ENCODE results near the gene RPRD1B.
"Not testable (repeated sequence)": the region's sequence is repeated elsewhere in the genome, so short reads cannot be mapped to it uniquely, and the experiment has no call there.

The RPRD1B gene

DNA sequence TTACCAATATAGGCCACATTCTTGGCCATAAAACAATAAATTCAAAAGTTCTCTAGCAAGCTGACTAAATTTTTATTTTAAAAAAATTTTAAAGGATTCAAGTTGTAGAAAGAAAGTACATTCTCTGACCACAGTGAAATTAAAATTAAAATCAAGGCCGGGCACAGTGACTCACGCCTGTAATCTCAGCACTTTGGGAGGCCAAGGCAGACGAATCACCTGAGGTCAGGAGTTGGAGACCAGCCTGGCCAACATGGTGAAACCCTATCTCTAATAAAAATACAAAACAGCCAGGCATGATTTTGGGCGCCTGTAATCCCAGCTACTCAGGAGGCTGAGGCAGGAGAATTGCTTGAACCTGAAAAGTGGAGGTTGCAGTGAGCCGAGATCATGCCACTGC is 68.7 kb downstream of the RPRD1B start:
- DNase-seq (ENCODE audit: low read depth in 1 of 2, low spot score in 1 of 2): not testable (repeated sequence)

GRCh38 chr20:38104285-38104684 is 70.7 kb downstream of the RPRD1B start:
- DNase-seq (ENCODE audit: low read depth in 1 of 2, low spot score in 1 of 2): no peak

- DNase-seq (ENCODE audit: low read depth in 1 of 2, low spot score in 1 of 2): no peak
These were observed 72.9 kb downstream of the RPRD1B start for GRCh38 chr20:38106461-38106860.

GRCh38 chr20:38107386-38107785 is 73.8 kb downstream of the RPRD1B start:
- not testable (repeated sequence) for DNase-seq (ENCODE audit: low read depth in 1 of 2, low spot score in 1 of 2)

DNA sequence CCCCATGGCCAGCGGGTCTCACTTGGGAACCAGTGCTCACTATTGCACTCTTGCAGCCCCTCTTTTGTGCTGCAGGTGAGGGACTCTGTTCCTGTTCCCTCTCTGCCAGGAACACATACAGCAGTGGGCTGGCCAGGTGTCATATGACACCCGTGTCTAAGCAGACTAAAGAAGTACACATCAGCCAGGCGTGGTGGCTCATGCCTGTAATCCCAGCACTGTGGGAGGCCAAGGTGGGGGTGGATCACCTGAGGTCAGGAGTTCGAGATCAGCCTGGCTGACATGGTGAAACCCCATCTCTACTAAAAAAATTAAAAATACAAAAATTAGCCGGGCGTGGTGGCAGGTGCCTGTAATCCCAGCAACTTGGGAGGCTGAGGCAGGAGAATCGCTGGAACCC is 74.4 kb downstream of the RPRD1B start:
- not testable (repeated sequence) for DNase-seq (ENCODE audit: low read depth in 1 of 2, low spot score in 1 of 2)

DNA sequence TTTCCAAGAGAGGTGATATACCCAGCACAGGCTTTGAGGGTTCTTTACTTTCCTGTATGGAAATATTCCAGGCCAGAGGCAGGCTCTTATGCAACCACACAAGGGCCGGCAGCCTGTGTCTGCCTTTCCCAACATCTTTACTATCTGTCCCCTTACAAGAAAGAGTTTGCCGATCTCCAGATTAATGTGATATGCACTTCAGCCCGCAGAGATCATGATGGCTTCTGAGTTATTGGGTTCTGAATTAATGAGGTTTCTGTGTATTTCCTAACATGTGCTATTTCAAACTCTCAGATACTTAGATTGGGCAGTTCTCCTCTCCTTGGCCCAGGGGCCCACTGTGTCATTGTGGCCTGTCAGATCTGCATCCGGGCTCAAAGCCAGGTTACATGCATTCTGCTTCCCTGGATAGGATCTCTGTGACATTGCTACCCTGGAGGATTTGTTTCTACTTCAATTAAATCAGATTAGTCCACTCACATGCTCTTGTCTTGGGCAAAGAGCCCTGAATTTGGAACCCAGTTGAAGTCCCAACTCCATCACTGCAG is 75.0 kb downstream of the RPRD1B start:
- DNase-seq (ENCODE audit: low read depth in 1 of 2, low spot score in 1 of 2): no peak

DNA sequence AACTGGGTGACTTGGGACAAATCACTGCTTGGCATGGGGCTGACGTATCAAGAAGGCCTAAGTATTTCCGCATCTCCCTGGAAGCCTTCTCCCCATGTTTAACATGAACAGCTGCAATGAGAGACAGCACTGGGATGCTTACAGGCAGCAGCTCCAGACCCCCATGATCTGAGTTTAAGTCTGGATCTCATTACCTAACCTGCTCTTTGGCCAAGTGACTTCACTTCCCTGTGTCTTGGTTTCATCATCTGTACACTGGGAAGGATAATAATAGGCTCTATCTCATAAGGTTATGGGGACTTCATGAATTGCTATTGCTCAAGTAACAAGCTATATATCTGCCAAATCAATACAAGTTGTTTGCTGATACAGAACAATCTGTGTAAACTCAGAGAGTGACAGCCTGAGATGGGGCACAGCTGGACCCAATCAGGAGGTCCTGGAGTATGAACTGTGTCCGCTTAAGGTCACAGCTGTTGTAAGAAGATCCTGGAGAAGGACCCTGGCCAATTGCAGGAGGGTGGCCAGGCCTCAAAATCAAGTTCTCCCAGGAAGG is 75.5 kb downstream of the RPRD1B start:
- DNase-seq (ENCODE audit: low read depth in 1 of 2, low spot score in 1 of 2): no peak

DNA sequence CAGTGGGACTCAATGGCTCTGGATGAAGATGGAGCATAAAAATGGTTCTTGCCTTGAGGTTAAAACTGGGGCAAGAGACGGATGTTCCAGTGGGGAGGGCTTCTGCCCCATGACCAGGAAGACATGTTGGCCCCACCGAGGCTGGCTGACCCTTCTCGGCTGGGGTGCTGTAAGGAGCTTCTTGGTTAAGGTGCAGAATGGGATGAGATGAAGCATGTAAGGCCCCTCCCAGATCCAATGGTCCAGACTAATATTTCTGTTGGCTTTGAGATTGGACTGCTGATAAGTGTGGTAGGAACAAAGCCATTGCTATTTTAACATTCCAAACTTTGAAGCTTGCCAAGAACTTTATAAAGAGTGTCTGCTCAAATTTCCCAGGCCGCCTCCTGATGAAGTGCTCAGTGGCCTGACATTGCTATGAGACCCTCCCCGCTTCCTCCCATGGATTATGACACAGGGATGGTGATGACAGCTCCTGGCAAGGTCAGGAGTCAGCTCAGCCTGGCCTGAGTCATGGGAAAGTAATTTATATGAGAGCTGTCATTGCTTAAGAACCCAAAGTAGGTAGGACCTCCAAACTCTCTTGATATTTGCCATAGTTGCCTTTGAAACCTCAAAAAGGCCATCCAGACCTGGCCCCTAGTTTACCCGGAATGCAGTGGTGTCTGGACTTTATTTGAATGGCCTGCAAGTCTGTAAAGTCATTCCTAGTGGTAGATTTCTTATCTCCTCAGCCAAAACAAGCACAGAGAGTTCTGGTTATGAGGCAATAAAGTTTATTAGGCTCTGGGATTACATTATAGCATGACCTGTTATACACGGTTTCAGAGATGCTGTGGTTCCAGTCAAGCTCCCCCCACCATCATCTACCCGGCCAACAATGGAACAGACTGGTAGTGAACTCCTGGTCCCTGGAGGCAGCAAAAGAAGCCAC is 76.3 kb downstream of the RPRD1B start:
- no peak for DNase-seq (ENCODE audit: low read depth in 1 of 2, low spot score in 1 of 2)

DNA sequence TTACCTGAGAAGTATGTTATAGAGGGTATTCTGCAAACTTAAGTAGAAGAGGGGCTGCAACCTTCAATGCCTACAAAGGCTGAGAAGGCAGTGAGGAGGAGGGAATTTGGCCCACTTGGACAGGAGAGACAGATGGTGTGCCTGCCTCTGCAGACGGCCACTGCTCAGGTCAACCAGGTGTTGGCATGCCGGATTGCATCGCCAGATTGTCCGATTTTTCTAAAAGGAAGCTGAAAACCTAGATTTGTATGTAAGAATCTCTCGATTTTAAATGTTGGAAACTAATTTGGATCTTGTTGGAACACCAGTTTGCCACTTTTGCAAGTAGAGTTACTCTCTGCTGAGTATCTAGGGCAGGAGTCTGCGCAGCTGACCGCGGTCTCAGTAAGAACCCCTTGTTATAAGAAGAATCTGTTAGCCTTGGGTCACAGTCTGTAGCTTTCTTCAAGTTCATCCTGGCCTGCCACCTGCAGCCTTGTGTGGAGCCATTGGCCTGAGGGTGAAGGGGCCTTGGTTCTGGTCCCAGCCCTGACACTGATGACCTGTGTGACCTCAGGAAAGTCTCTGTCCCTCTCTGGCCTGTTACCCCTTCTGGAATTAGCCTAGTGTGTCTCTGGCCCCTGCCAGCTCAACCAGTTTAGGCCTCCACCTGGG is 77.1 kb downstream of the RPRD1B start:
- no peak for DNase-seq (ENCODE audit: low read depth in 1 of 2, low spot score in 1 of 2)

DNA sequence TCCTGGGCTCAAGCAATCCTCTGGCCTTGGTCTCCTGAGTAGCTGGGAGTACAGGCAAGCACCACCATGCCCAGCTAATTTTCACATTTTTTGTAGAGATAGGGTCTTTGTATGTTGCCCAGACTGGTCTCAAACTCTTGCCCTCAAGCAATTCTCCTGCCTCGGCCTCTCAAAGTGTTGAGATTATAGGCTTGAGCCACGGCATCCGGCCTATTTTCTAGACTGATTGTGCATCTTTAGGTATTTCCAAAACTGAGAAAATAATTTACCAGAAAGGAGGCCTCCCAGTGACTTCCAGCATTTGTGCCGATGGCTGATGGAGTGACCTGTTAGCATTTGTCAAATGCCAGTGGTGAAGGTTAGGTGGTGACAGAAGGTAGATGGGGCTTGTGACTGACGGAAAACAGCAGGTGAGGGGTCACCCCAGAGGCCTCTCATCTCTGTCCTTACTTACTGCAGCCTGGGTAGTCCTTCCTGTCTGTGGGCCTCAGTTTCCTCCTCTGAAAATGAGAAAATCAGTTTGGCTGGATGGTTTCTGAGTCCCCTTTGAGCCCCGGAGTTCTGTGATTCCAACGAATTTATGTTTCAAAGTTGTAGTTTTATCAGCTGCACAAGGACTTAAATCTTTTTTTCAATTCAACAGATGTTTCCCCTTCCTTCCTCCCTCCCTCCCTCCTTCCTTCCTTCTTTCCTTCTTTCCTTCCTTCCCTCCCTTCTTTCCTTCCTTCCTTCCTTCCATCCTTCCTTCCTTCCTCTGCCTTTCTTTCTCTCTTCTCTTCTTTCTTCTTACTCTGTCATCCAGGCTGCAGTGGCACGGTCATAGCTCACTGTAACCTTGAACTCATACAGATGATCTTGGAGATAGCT is 78.1 kb downstream of the RPRD1B start:
- no peak for DNase-seq (ENCODE audit: low read depth in 1 of 2, low spot score in 1 of 2)

- no peak for DNase-seq (ENCODE audit: low read depth in 1 of 2, low spot score in 1 of 2)
These were observed 78.8 kb downstream of the RPRD1B start for GRCh38 chr20:38112261-38112929.

DNA sequence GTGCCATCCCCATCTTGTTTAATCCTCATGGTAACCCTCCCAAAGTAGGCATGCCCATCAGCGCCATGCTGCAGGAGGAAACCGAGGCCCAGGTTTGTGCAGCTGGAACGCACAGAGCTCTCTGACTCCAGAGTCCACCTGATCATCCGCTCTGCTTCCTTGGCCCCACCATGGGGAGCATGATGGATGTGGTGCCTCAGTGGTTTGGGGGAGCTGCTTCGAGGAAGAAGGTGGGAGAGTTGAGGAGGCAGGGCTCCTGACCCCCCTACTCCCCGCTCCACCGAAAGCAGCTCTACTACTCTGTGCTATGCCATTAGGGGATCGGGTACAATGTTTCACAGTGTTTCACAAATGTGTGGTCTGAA is 79.4 kb downstream of the RPRD1B start:
- no peak for DNase-seq (ENCODE audit: low read depth in 1 of 2, low spot score in 1 of 2)

GRCh38 chr20:38113401-38114325 is 80.1 kb downstream of the RPRD1B start:
- no peak for DNase-seq (ENCODE audit: low read depth in 1 of 2, low spot score in 1 of 2)

DNA sequence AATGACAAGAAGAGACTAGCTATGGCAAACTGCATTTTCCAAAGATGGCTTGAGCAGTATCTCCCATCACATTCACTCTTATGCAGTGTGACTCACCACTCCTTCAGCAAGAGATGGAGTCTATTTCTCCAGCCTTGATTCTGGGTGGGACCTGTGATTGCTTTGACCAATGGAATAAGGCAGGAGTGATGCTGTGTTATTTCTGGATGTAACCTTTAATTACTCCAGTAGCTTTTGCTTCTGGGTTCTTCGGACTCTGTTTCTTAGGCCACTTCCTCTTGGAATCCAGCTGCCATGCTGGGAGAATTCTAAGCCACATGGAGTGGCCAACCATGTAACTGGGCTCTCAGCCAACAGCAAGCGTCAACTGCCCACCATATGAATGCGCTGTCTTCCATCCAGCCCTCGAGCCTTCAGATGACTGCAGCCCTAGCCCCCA is 80.8 kb downstream of the RPRD1B start:
- no peak for DNase-seq (ENCODE audit: low read depth in 1 of 2, low spot score in 1 of 2)

DNA sequence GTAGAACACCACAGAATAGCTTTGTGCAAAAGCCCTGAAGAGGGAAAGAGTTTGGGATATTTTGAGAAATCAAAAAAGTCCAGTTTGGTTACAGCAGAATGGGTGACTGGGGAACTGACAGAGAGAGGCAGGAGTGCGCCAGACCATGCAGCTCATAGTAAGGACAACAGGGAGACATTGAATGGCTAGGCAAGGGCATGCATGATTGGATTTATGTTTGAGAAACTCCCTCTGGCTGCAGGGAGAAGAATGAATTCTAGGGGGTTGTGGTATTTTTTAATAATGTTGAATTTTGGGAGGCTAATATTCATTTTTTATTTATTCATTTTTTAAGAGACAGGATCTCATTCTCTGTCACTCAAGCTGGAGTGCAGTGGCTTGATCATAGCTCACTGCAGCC is 81.7 kb downstream of the RPRD1B start:
- no peak for DNase-seq (ENCODE audit: low read depth in 1 of 2, low spot score in 1 of 2)

DNA sequence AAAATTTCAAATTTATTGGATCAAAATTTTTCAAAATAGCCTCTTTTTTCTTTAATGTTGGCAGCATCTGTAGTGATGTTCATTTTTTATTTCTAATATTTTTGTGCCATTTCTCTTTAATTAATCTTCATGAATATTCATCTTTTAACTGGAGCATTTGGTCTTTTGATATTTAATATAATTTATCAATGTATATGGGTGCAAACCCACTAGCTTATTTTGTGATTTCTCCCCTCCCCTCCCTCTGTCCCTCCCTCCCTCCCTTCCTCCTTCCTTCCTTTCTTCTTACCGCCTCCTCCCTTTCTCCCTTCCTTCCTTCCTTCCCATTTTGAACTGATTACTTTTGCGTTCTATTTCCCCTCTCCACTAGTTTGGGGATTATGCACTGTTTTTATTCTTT is 82.3 kb downstream of the RPRD1B start:
- no peak for DNase-seq (ENCODE audit: low read depth in 1 of 2, low spot score in 1 of 2)

GRCh38 chr20:38116409-38117165 is 83.0 kb downstream of the RPRD1B start:
- DNase-seq (ENCODE audit: low read depth in 1 of 2, low spot score in 1 of 2): no peak

DNA sequence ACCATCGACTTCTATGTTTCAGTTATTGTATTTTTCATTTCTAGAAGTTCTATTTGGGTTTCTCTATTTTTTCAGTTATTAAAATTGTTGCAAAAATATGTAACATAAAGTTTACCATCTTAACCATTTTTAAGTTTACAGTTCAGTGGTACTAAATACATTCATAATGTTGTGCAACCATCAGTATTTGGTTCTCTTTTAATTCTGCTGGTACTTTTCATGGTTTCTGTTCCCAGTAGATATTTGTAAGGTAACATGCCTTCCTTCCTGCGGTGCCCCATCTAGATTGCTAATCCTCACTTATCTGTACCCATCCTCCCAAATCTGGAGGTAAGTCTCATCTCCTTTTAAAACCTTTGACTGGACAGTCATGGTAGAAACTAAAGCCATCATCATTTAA is 83.7 kb downstream of the RPRD1B start:
- DNase-seq (ENCODE audit: low read depth in 1 of 2, low spot score in 1 of 2): no peak

DNA sequence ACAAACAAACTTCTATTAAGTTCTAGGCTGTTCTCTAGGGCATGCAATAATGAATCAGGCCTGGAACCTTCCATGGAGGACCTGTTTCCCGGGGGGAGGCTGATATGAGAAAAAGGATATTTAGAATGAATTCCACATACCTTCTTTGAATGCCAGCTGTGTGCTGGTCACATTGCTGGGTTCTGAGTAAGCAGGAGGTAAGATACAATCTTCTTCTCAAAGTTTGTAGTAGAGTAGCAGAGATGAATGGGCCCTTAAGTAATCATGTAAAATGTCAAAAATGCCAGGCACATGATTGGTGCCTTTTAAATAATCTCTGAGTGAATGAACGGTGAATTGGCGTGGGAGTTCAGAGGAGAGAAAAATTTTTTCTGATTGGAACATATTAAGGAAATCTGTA is 84.1 kb downstream of the RPRD1B start:
- DNase-seq (ENCODE audit: low read depth in 1 of 2, low spot score in 1 of 2): no peak

Measured in stimulated activated CD4-positive, alpha-beta T cell treated with anti-CD3 and anti-CD28 coated beads, Interleukin-15, amount 100 ng/mL, for 1 hour (primary cell).